ENCODE results near the gene LYZL6. TPM values are rescaled to one million over a fixed set of nuclear protein-coding genes. Genes with fewer than 3 reads are reported as not detected.

LYZL6 gene
- total RNA-seq, 4 donors from 2014 or later = not detected

DNA sequence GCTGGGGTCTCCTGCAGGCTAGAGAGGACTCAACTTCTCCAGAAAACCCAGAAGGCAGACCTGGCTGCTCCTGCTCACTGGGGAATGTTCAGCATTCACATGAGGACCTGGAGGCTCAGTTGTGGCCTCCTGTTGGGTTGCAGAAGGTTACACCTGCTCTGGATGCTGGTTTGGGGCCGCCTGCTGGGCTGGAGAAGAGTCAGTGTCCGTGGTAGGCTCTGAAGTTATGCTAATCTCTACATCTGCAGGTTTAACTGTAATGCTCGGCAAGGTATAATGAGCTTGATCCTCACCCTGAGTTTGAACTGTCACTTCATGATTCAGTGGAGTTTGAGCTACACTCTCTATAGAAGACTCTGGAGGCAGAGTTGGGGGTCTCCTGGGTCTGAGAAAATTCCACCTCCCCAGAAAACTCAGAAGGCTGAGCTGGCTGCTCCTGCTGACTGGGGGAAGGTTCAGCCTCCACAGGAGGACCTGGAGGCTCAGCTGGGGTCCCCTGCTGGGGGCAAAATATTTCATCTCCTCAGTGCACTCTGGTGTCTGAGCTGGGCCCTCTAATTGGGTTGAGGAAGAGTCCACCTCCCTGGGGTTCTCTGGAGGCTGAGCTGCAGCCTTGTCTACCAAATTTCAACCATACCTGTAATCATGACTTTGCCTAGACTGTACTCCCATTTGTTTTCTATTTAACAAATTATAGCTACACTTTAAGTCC, 36.4 kb downstream of the LYZL6 start:
- H3K27ac ChIP-seq = no peak overlapping the region
- H3K36me3 ChIP-seq = no peaks in the 10 kb centered on the region
- H3K9me3 ChIP-seq = no peaks in the 10 kb centered on the region
- H3K4me3 ChIP-seq = no peak overlapping the region
- in situ Hi-C loops (cut with MboI; ENCODE audit: low sequenced_read_pairs in 4 of 4) (no loop called here), intact Hi-C loops (cut with DNase I; ENCODE audit: low total_unique reads) (no loop called here)
- DNase-seq (no peak), ATAC-seq (no peak)
- no peaks in the 10 kb centered on the region for H3K4me1 ChIP-seq
- TF ChIP-seq POLR2A (IDR thresholded peaks at IDR 0.05) = no peak
- TF ChIP-seq, protein P1, sequence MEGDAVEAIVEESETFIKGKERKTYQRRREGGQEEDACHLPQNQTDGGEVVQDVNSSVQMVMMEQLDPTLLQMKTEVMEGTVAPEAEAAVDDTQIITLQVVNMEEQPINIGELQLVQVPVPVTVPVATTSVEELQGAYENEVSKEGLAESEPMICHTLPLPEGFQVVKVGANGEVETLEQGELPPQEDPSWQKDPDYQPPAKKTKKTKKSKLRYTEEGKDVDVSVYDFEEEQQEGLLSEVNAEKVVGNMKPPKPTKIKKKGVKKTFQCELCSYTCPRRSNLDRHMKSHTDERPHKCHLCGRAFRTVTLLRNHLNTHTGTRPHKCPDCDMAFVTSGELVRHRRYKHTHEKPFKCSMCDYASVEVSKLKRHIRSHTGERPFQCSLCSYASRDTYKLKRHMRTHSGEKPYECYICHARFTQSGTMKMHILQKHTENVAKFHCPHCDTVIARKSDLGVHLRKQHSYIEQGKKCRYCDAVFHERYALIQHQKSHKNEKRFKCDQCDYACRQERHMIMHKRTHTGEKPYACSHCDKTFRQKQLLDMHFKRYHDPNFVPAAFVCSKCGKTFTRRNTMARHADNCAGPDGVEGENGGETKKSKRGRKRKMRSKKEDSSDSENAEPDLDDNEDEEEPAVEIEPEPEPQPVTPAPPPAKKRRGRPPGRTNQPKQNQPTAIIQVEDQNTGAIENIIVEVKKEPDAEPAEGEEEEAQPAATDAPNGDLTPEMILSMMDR (IDR thresholded peaks at IDR 0.05 in 4 of 5, conservative IDR thresholded peaks at IDR 0.05 in 1 of 5) = no peak
- peaks cover 0 to 4% (median 0%) of the 10 kb centered on the region in 3 donors for H3K27me3 ChIP-seq

DNA sequence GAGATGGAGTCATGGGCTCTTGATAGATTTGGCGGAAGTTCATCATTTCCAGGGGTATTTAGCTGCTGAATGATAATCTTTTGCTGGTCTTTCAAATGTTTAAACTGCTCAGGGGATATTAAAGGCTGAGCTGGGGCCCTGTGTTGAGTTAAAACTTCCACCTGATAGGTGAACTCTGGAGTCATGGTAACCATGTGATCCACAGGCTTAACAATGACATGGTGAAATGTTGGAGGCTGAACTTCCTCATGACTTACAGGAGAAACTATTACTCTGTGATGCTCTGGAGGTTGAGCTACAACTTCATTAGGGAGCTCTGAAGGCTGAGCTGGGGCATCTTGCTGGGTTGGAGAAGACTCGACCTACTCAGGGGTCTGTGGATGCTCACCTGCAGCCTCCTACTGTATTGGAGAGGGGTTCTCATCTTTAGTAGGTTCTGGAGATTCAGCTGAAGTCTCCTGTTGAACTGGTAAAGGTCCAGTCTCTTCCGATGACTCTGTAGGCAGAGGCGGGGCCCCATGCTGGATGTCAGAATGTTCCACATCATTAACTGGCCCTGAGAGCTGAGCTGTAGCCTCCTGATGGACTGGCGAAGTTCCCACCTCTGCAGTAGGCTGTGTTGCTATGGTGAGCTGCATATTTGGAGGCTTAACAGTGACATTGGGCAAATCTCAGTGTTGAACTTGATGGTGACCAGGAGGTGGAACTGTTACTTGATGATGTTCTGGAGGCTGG, 37.2 kb downstream of the LYZL6 start:
- intact Hi-C loops (cut with DNase I; ENCODE audit: low total_unique reads) (no loop called here), in situ Hi-C loops (cut with MboI; ENCODE audit: low sequenced_read_pairs in 4 of 4) (no loop called here)
- Histone ChIP-seq H3K36me3 (no peaks in the 10 kb centered on the region), H3K4me3 (no peak overlapping the region), H3K27me3 (peaks cover 0 to 4% (median 0%) of the 10 kb centered on the region in 3 donors), H3K4me1 (no peaks in the 10 kb centered on the region), H3K27ac (no peak overlapping the region), H3K9me3 (no peaks in the 10 kb centered on the region)
- TF ChIP-seq, protein P1 (IDR thresholded peaks at IDR 0.05 in 4 of 5, conservative IDR thresholded peaks at IDR 0.05 in 1 of 5) = no peak
- TF ChIP-seq POLR2A (IDR thresholded peaks at IDR 0.05) = no peak
- ATAC-seq (no peak), DNase-seq (no peak)

DNA sequence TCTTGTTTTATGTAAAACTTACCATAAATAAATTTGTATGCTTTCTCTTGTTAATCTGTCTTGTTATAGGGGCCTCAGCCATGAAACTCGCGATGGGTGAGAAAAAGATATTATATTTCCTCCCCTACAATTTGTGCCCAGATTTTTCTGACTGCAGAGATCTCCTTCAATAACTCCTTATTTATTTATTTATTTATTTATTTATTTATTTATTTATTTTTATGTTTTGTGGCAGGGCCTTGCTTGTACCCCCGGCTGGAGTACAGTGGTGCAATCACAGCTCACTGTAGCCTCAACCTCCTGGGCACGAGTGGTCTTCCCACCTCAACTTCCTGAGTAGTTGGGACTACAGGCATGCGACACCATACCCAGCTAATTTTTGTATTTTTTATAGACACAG, 40.1 kb downstream of the LYZL6 start:
- intact Hi-C loops (cut with DNase I; ENCODE audit: low total_unique reads) (no loop called here), in situ Hi-C loops (cut with MboI; ENCODE audit: low sequenced_read_pairs in 4 of 4) (no loop called here)
- ATAC-seq = no peak
- TF ChIP-seq POLR2A (IDR thresholded peaks at IDR 0.05) = no peak
- TF ChIP-seq, protein P1 (IDR thresholded peaks at IDR 0.05 in 4 of 5, conservative IDR thresholded peaks at IDR 0.05 in 1 of 5) = no peak
- H3K36me3 ChIP-seq = no peaks in the 10 kb centered on the region
- no peak overlapping the region for H3K4me3 ChIP-seq
- no peak overlapping the region for H3K27ac ChIP-seq
- no peaks in the 10 kb centered on the region for H3K4me1 ChIP-seq
- DNase-seq = no peak
- no peaks in the 10 kb centered on the region for H3K9me3 ChIP-seq
- H3K27me3 ChIP-seq = peaks cover 0 to 4% (median 0%) of the 10 kb centered on the region in 3 donors

DNA sequence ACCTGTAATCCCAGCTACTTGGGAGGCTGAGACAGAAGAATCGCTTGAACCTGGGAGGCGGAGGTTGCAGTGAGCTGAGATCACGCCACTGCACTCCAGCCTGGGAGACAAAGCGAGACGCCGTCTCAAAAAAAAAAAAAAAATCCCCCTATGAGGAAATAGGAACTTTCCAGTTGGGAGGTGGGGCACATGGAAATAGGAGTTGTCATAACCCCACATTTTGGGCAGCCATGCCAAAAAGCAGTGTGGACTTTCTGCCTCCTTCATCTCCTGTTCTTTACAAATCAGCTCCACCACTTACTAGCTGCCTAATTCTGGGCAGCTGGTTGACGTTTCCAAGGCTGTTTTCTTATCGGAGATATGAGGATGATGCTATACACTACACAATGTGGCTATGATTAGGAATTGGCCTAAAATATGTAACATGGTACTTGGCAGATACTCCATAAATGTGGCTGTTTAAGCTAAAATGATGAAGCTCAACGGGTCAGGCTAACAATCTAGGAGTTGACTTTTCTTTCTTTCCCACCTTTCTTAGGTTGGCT, 41.8 kb downstream of the LYZL6 start:
- no peak for DNase-seq
- no peak overlapping the region for H3K27ac ChIP-seq
- intact Hi-C loops (cut with DNase I; ENCODE audit: low total_unique reads) (no loop called here), in situ Hi-C loops (cut with MboI; ENCODE audit: low sequenced_read_pairs in 4 of 4) (no loop called here)
- no peak for TF ChIP-seq POLR2A (IDR thresholded peaks at IDR 0.05)
- H3K9me3 ChIP-seq = no peaks in the 10 kb centered on the region
- ATAC-seq = no peak
- no peak overlapping the region for H3K4me3 ChIP-seq
- no peaks in the 10 kb centered on the region for H3K36me3 ChIP-seq
- peaks cover 0 to 4% (median 0%) of the 10 kb centered on the region in 3 donors for H3K27me3 ChIP-seq
- H3K4me1 ChIP-seq = no peaks in the 10 kb centered on the region

Measured in gastrocnemius medialis (tissue), 4 donors.